NCI-H2107 (cell line): ENCODE data around the gene HSPB6.
A peak's percentile ranks its signal among the peaks of the same experiment; 100 is the strongest.

ENCODE experiments used
- DNase-seq: peaks from one replicate; lab custom pipeline; 2025; lab: John Stamatoyannopoulos, UW

The HSPB6 gene

DNA sequence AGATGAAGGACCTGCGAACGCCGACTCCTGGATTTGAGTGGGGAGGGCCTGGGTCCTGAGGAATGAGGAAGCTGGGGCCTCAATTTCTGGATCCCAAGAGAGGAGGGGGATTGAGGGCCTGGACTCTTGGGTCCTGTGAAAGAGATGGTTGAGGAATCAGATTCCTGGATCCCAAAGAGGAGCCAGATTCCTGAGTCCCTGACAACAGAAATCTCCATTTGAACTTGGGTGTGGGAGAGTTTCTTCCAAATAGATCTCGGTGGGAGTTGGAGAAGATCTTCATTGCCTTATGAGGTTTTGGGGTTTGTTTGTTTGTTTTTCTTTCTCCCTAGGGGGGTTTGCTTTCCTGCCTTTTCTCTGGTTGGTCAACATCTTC is 10.8 kb downstream of the HSPB6 start:
- no peak for DNase-seq

GRCh38 chr19:35745328-35746086 is 11.3 kb downstream of the HSPB6 start, which contains the start of the genes PSENEN and U2AF1L4:
TSS of gene PSENEN (plus strand) at chr19:35745651. CDS start at chr19:35745931, 280 bp downstream.
TSS of gene U2AF1L4 (minus strand) at chr19:35745418. CDS start at chr19:35745391, 27 bp downstream.
- DNase-seq: peak; percentile 97

DNA sequence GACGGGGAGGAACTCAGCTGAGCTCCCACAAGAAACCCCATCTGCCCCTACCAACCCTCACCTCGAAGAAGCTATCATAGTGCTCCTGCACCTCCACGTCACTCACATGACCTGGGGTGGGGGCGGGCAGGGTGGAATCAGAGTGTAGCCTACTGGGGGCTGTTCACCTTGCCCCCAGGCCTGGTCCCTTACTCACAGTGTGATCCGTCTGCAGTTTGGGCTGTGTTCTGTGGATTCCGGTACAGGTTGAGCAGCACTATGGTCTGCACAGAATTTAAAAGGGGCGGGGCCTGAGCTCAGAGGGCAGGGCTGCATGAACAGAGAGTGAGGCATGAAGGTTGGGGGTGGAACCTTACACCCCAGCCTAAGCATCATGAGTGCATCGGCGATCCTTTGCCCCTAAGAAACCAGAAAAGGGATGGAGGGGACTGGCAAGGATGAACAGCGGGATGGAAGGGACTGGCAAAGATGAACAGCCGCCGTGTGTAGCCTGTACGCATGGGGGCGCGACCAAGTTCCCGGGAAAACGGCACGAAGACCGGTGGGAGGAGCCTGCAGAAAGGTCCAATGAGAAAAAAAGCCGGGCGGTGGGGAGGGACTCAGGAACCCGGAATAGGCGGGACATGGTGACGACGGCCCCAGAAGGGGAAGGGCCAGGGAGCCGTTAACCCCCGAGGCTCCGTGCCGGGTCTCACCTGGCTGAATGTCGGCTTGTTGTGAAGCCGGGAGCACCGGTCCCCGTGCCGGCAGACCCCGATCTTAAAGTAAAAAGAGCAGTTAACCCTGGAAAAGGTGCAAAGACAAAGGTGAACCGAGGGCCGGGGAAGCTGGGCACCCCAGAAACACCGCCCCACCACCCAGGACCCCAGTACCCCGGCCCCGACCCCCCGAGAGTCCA is 12.2 kb downstream of the HSPB6 start:
- DNase-seq: peak; percentile 76

DNA sequence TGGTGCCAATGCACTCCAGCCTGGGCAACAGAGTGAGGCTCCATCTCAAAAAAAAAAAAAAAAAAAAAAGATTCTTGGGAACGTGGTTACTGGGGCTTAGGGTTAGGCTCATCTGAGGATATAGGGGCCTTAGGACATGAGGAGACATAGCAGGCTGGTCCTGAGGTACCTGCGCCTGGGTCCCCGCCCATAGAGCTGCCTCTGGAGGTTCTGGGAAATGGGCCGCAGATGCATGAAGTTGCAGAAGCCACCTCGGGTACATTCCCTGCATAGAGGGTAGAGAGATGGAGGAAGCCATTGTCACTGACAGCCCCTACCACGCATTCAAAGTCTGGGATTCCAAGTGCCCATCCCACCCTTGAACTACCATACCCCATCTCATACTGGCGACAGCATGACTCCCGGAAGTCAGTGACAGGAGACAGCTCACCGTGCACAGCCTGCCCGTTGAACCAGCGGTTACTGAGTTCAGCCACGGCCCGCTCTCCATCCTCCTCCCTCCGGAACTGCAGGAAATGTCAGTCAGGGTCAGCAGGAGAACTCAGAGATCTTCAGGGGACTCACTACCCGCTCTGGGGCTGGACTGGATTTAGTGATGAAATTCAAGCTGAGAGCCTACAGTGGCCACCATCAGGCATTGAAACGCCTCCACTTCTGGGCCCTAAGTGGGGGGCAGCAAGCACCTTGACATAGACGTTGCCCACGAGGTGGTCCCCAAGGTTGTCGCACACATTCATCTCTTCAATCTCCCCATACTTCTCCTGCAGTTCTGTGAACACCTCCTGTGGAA is 13.0 kb downstream of the HSPB6 start:
- DNase-seq: no peak

DNA sequence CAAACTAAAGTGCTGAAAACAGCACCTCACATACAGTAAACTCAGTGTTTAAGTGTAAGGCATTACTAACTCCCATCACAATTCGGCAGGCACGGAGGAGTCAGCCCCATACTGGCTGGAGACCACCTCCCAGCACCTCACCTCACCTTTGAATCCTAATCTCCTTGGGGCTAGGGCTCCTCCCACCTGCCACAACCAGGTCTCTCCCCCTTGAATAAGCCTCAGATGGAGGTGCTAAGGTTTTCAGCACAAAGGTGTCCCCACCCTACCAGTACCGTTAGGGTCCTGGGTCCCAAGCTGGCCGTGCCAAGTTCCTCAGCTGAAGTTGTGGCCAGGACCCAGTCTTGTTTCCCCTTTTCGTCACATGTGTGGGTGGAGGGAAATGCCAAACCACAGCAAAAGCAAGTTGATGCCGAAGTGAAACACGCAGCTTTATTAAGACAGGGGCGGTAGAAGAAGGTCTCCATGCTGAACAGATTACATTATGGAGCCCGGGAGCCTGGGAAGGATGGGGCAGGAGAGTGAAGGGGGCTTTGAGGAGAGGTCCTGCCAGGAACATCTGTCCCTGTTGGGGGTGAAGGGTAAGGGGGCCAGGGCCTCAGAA is 14.6 kb downstream of the HSPB6 start, which contains the start of gene IGFLR1:
IGFLR1 (minus strand) TSS at position 332 of the 604 bp plus-strand sequence. CDS start 1,272 bp downstream, outside the sequence.
- DNase-seq: no peak

DNA sequence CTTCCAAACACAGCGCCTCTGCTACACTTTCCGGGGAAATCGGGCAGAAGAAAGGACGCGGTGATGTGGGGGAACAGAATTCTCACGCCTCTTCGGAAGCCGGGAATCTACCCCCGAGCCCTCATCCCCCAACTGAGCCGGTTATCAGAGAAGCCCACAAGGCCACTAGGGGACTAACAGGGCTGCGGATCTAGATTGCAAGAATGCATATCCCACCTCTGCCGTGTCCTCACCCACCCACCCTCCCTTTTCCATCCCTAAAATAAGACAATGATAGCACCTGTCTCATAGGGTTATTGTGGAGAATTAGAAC is 15.7 kb downstream of the HSPB6 start:
- DNase-seq: no peak

- peak; percentile 93 for DNase-seq
Measured at GRCh38 chr19:35740423-35741202, 16.2 kb downstream of the HSPB6 start.

DNA sequence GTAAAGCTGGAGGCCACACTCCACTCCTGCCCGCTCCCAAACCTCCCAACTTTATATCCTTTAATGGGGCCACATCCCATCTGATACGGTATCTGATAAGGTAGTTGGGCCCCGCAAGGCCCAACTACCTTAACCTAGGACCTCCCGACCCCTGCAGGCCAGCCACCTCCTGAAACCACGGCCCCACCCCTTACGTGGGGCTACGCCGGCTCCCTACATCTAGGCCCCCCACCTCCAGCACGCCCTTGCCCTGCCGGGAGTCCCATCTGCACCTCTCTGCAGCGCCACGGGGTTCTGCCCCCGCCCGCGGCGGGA is 16.8 kb downstream of the HSPB6 start:
- DNase-seq: no peak

DNA sequence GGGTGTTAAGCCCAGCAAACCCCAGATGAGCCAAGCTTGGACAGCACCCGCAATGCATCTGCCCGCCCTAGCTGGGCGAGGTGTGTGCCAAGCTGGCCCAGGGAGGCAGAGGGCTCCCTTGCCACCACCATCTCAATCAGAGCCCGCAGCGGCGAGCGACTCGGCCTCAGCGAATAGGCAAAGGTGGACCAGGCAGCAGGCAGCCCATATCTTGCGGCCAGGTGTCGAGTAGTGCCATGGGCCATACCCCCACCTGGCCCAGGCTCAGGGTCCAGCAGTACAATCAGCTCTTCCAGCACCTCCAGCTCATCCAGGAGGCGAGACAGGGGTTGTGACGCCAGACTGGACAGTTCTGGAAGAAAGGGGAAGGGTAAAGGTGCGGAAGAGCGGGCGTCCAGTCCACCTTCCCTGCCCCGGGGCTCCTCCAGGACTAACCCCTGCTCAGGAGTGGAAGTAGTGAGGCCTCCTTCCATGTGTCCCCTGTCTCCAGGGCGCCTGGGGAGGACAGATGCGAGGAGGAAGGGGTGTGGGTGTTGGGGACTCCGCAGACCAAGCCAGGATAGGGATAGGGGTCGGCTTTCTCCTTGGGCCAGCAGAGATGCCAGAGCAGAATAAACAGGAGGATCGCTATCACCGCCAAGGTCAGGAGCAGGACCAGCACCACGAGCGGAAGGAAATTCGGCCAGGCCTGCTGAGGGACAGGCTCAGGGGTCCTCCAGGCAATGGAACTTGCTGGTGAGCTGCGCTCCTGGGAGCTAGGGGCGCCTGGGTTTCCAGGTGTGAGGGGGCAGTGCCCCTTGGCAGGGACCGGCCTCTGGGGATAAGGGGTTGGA is 17.3 kb downstream of the HSPB6 start:
- no peak for DNase-seq

GRCh38 chr19:35738887-35739229 is 18.0 kb downstream of the HSPB6 start:
- no peak for DNase-seq

DNA sequence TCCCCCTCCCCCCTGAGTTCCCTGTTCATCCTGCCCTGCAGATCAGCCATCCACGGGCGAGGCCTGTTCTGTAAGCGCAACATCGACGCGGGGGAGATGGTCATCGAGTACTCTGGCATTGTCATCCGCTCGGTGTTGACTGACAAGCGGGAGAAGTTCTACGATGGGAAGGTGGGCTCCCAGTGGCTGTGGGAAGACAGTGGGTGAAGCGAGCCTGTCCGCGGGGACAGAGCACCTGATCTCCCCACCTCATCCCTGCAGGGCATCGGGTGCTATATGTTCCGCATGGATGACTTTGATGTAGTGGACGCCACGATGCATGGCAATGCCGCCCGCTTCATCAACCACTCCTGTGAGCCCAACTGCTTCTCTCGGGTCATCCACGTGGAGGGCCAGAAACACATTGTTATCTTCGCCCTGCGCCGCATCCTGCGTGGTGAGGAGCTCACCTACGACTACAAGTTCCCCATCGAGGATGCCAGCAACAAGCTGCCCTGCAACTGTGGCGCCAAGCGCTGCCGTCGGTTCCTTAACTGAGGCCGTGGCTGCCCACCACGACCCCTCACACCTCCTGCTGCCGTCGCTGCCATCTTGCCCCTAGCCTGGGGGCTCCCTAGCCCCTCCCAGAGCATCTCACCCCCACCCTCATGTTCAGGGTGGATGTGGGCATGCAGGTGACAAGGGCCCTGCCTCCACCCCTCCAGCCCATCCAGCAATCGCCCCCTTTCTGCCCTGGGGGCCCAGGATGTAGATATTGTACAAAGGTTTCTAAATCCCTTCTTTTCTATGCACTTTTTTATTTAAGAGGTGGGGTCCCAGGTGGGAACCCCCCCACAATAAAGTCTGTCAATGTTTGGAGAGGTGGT is 18.6 kb downstream of the HSPB6 start:
- no peak for DNase-seq

DNA sequence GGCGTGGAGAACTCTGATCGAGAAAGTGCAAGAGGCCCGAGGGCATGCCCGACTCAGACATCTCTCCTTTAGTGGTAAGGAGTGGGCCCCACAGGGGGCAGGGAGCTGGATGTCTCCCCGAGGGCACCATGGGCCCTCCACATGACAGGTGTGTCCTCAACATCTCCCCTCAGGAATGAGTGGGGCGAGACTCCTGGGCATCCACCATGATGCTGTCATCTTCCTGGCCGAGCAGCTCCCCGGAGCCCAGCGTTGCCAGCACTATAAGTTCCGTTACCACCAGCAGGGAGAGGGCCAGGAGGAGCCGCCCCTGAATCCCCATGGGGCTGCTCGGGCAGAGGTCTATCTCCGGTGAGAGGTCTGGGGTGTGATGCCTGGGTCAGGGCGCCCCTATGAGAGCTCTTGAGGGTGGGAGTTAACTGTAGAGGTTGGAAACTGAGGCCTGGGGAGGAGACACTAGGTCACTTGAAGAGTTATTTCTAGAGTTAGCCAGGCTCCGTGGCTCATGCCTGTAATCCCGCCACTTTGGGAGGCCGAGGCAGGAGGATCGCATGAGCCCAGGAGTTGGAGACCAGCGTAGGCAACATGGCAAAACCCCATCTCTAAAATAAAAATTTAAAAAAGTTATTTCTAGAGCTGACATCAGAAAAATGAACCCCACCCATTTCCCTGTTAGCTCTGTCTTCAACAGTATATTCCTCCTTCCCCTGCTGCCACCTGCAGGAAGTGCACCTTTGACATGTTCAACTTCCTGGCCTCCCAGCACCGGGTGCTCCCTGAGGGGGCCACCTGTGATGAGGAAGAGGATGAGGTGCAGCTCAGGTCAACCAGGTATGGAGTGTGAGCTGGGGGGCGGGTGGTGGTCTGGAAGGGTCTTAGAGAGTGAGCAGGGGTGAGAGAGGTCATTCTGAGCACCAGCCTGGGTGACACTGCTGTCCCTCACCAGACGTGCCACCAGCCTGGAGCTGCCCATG is 19.6 kb downstream of the HSPB6 start:
- DNase-seq: no peak

DNA sequence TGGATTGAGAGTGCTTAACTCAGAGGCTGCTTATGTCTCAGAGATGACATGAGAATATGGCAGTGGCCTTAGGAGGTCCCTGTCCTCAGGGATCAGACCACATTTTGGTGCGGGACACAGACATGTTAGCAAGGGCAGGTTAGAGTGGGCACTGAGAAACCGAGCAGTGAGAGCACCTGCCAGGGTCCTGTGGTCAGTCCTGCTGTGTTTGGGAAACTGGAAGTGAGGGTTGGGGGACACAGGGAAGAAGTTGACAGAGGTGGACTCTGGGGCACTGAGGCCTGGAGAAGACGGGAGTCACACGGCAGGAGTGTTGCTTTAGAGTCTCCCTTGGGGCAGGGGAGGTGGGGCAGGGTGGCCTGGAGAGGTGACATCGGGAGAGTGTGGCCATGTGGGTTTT is 21.9 kb downstream of the HSPB6 start:
- no peak for DNase-seq

- DNase-seq: no peak
Measured at GRCh38 chr19:35734273-35734672, 22.6 kb downstream of the HSPB6 start.

GRCh38 chr19:35733180-35734125 is 23.4 kb downstream of the HSPB6 start:
- DNase-seq: no peak

- DNase-seq: no peak
Measured at GRCh38 chr19:35732540-35733179, 24.2 kb downstream of the HSPB6 start.
